GM19023 (cell line): Measurements from ENCODE around the gene S100P.
"Not testable (repeated sequence)": the region's sequence is repeated elsewhere in the genome, so short reads cannot be mapped to it uniquely, and the experiment has no call there.

ENCODE experiments used
- ATAC-seq: cut with Tn5 transposase; IDR thresholded peaks from one replicate; pipeline ENCODE4 v1.9.1; 2021; ENCODE audit warnings: mild to moderate bottlenecking, moderate library complexity; ENCODE audit not compliant: unreplicated experiment

The S100P gene

GRCh38 chr4:6720202-6720699 lies 26.6 kb downstream of the S100P start:
- ATAC-seq = no peak

- no peak for ATAC-seq
Measured at GRCh38 chr4:6721121-6721520, 27.4 kb downstream of the S100P start.

- ATAC-seq = no peak
Measured at GRCh38 chr4:6722891-6723290, 29.2 kb downstream of the S100P start.

- ATAC-seq = no peak
Measured at GRCh38 chr4:6723851-6724250, 30.2 kb downstream of the S100P start.

- ATAC-seq = no peak
Measured at GRCh38 chr4:6724421-6725111, 30.9 kb downstream of the S100P start.

GRCh38 chr4:6725427-6725961 lies 31.8 kb downstream of the S100P start:
- ATAC-seq = not testable (repeated sequence)

- ATAC-seq = no peak
Measured at GRCh38 chr4:6727081-6727942, 33.6 kb downstream of the S100P start.

- no peak for ATAC-seq
Measured at GRCh38 chr4:6727943-6728250, 34.2 kb downstream of the S100P start.

GRCh38 chr4:6728320-6729029 lies 34.8 kb downstream of the S100P start:
- ATAC-seq = no peak

GRCh38 chr4:6730603-6731317 lies 37.1 kb downstream of the S100P start:
- no peak for ATAC-seq

GRCh38 chr4:6731318-6731675 lies 37.6 kb downstream of the S100P start:
- ATAC-seq = no peak

GRCh38 chr4:6731780-6732179 lies 38.1 kb downstream of the S100P start:
- ATAC-seq = no peak

- no peak for ATAC-seq
Measured at GRCh38 chr4:6732441-6733357, 39.0 kb downstream of the S100P start.

GRCh38 chr4:6733358-6734164 lies 39.9 kb downstream of the S100P start:
- ATAC-seq = no peak

GRCh38 chr4:6734165-6734786 lies 40.6 kb downstream of the S100P start:
- no peak for ATAC-seq

- ATAC-seq = no peak
Measured at GRCh38 chr4:6739920-6740319, 46.2 kb downstream of the S100P start.

- ATAC-seq = no peak
Measured at GRCh38 chr4:6740347-6740746, 46.7 kb downstream of the S100P start.

- ATAC-seq = no peak
Measured at GRCh38 chr4:6742507-6742906, 48.8 kb downstream of the S100P start.
